DOHH2 (cell line): ENCODE measurements around the gene CCNA2.

Experiments
- H3F3A ChIP-seq: fragments of 200-600 bp; sonication (generic), shearing (Covaris generic); 2 replicates; pipeline ENCODE4 v1.6.0; 2016; ENCODE audit warnings: antibody characterized with exemption, mild to moderate bottlenecking; ENCODE audit not compliant: control insufficient read depth, insufficient read depth
- H3K27ac ChIP-seq: fragments of 200-600 bp; sonication (generic); 2 replicates; pipeline ENCODE4 v1.5.1; 2014; ENCODE audit warnings: low read depth, mild to moderate bottlenecking, low read length, moderate library complexity
- H3K27me3 ChIP-seq: fragments of 200-600 bp; sonication (generic); 2 replicates; pipeline ENCODE4 v1.6.1; 2014; ENCODE audit warnings: mild to moderate bottlenecking, low read length, mixed read lengths; ENCODE audit not compliant: control insufficient read depth
- H3K36me3 ChIP-seq: fragments of 200-600 bp; sonication (generic); 2 replicates; pipeline ENCODE4 v1.6.1; 2014; ENCODE audit warnings: mild to moderate bottlenecking, low read length, moderate library complexity, mixed read lengths; ENCODE audit not compliant: control insufficient read depth
- H3K4me1 ChIP-seq: fragments of 200-600 bp; sonication (generic); 2 replicates; pipeline ENCODE4 v1.6.1; 2014; ENCODE audit warnings: mild to moderate bottlenecking, low read length, mixed read lengths; ENCODE audit not compliant: control insufficient read depth
- H3K4me2 ChIP-seq: fragments of 200-600 bp; sonication (generic); 2 replicates; pipeline ENCODE4 v1.6.0; 2014; ENCODE audit warnings: mild to moderate bottlenecking, low read length, moderate library complexity
- H3K4me3 ChIP-seq: fragments of 200-600 bp; sonication (generic); 2 replicates; pipeline ENCODE4 v1.5.1; 2014; ENCODE audit warnings: mild to moderate bottlenecking, low read length, mixed read lengths
- H3K79me2 ChIP-seq: fragments of 200-600 bp; sonication (generic); 2 replicates; pipeline ENCODE4 v1.6.1; 2014; ENCODE audit warnings: mild to moderate bottlenecking, low read length, mixed read lengths; ENCODE audit not compliant: control insufficient read depth
- H3K9me2 ChIP-seq: fragments of 200-600 bp; sonication (generic); replicated peaks from 2 replicates; pipeline ENCODE4 v1.6.1; 2014; ENCODE audit warnings: mild to moderate bottlenecking, low read length, mixed read lengths; ENCODE audit not compliant: control insufficient read depth
- H3K9me3 ChIP-seq: fragments of 200-600 bp; sonication (generic); 2 replicates; pipeline ENCODE4 v1.6.1; 2014; ENCODE audit warnings: antibody characterized with exemption, low read length, mixed read lengths; ENCODE audit not compliant: control insufficient read depth, insufficient read depth
- H4K20me1 ChIP-seq: fragments of 200-600 bp; sonication (generic); 2 replicates; pipeline ENCODE4 v1.6.0; 2014; ENCODE audit warnings: low read depth, mild to moderate bottlenecking, antibody characterized with exemption, low read length, moderate library complexity; ENCODE audit not compliant: control insufficient read depth, insufficient read depth
- CTCF ChIP-seq: fragments of 200-600 bp; sonication (generic); IDR thresholded peaks from one replicate; pipeline ENCODE4 v1.5.1; 2014; ENCODE audit warnings: antibody characterized with exemption, mild to moderate bottlenecking, low read depth, low read length; ENCODE audit not compliant: poor library complexity, severe bottlenecking
- EZH2phosphoT487 ChIP-seq: fragments of 200-600 bp; sonication (generic); IDR thresholded peaks from 2 replicates; pipeline ENCODE4 v1.6.1; 2017; ENCODE audit warnings: borderline replicate concordance, mild to moderate bottlenecking, antibody characterized with exemption, low read length, moderate library complexity, mixed read lengths

Gene CCNA2

GRCh38 chr4:121801715-121802075 is 22.0 kb downstream of the CCNA2 start:
- Histone ChIP-seq H3K9me2 (no peaks in the 10 kb centered on the region), H4K20me1 (no peaks in the 10 kb centered on the region), H3K36me3 (peaks cover 51% of the 10 kb centered on the region), H3F3A (peaks cover 11% of the 10 kb centered on the region), H3K79me2 (peaks cover 47% of the 10 kb centered on the region), H3K27ac (peak overlapping the region; percentile 94), H3K4me1 (peaks cover 31% of the 10 kb centered on the region), H3K4me3 (peak overlapping the region; percentile 88), H3K4me2 (peak overlapping the region; percentile 65), H3K9me3 (no peaks in the 10 kb centered on the region), H3K27me3 (no peaks in the 10 kb centered on the region)
- TF ChIP-seq EZH2phosphoT487 (no peak), CTCF (no peak)

GRCh38 chr4:121800961-121801714 is 22.5 kb downstream of the CCNA2 start, which contains the start of gene EXOSC9:
Gene EXOSC9, plus strand, starts transcription at chr4:121801323. Its CDS starts 102 bp downstream, at chr4:121801425.
- Histone ChIP-seq H3K9me2 (no peaks in the 10 kb centered on the region), H3K27ac (peak within 1 kb of the TSS; percentile 94), H3K27me3 (no peaks in the 10 kb centered on the region), H3K4me1 (peaks cover 32% of the 10 kb centered on the region), H3K36me3 (peaks cover 45% of the 10 kb centered on the region), H3K79me2 (peaks cover 43% of the 10 kb centered on the region), H3K9me3 (no peaks in the 10 kb centered on the region), H4K20me1 (no peaks in the 10 kb centered on the region), H3K4me3 (peak within 1 kb of the TSS; percentile 88), H3K4me2 (peak within 1 kb of the TSS; percentile 65), H3F3A (peaks cover 11% of the 10 kb centered on the region)
- TF ChIP-seq CTCF: no peak
- TF ChIP-seq EZH2phosphoT487: no peak

- Histone ChIP-seq H3K4me2 (peak overlapping the region; percentile 65), H3K27ac (peak overlapping the region; percentile 94), H4K20me1 (no peaks in the 10 kb centered on the region), H3K9me2 (no peaks in the 10 kb centered on the region), H3K27me3 (no peaks in the 10 kb centered on the region), H3K36me3 (peaks cover 41% of the 10 kb centered on the region), H3F3A (peaks cover 11% of the 10 kb centered on the region), H3K79me2 (peaks cover 43% of the 10 kb centered on the region), H3K9me3 (no peaks in the 10 kb centered on the region), H3K4me1 (peaks cover 37% of the 10 kb centered on the region), H3K4me3 (peak overlapping the region; percentile 88)
- no peak for TF ChIP-seq CTCF
- TF ChIP-seq EZH2phosphoT487: no peak
Observed at GRCh38 chr4:121800638-121800960, 23.1 kb downstream of the CCNA2 start.
